Nephron progenitor cell (in vitro differentiated cells): Measurements from ENCODE around the gene GPSM3.

Experiments used
- DNase-seq: peaks from one replicate; pipeline ENCODE4 v3.0.0; 2021
- H3K27ac Mint-ChIP-seq: 2 replicates; pipeline ENCODE4 v1.8.0; 2021; ENCODE audit warnings: mild to moderate bottlenecking, moderate library complexity, mixed read lengths
- H3K27me3 Mint-ChIP-seq: 2 replicates; pipeline ENCODE4 v1.8.0; 2021; ENCODE audit warnings: mild to moderate bottlenecking, low read depth, mixed read lengths; ENCODE audit not compliant: poor library complexity
- H3K36me3 Mint-ChIP-seq: 2 replicates; pipeline ENCODE4 v1.8.0; 2021; ENCODE audit warnings: low read depth, mixed read lengths
- H3K4me1 Mint-ChIP-seq: 2 replicates; pipeline ENCODE4 v1.8.0; 2021; ENCODE audit warnings: mixed read lengths
- H3K4me3 Mint-ChIP-seq: 2 replicates; pipeline ENCODE4 v1.8.0; 2021; ENCODE audit warnings: mild to moderate bottlenecking, moderate library complexity, mixed read lengths
- H3K9me3 Mint-ChIP-seq: 2 replicates; pipeline ENCODE4 v1.8.0; 2021; ENCODE audit warnings: mild to moderate bottlenecking, moderate library complexity, mixed read lengths
- CTCF ChIP-seq: fragments of 200-600 bp; sonication (generic); IDR thresholded peaks from 2 replicates; pipeline ENCODE4 v1.5.0; 2021; ENCODE audit warnings: antibody characterized with exemption

GPSM3 gene

GRCh38 chr6:32174416-32174815 is 18.0 kb downstream of the GPSM3 start:
- H3K4me3 Mint-ChIP-seq: peak overlapping the region; percentile 93
- H3K9me3 Mint-ChIP-seq: no peaks in the 10 kb centered on the region
- no peaks in the 10 kb centered on the region for H3K27me3 Mint-ChIP-seq
- H3K4me1 Mint-ChIP-seq: peaks cover 57% of the 10 kb centered on the region
- no peak overlapping the region for H3K27ac Mint-ChIP-seq
- DNase-seq: no peak
- TF ChIP-seq CTCF: no peak
- peaks cover 29% of the 10 kb centered on the region for H3K36me3 Mint-ChIP-seq

- peak overlapping the region; percentile 3 for H3K27ac Mint-ChIP-seq
- H3K4me3 Mint-ChIP-seq: no peak overlapping the region
- H3K27me3 Mint-ChIP-seq: no peaks in the 10 kb centered on the region
- no peaks in the 10 kb centered on the region for H3K9me3 Mint-ChIP-seq
- TF ChIP-seq CTCF: no peak
- no peak for DNase-seq
- H3K36me3 Mint-ChIP-seq: peaks cover 34% of the 10 kb centered on the region
- peaks cover 49% of the 10 kb centered on the region for H3K4me1 Mint-ChIP-seq
Measured at GRCh38 chr6:32173051-32173727, 19.3 kb downstream of the GPSM3 start.

GRCh38 chr6:32171234-32171633 is 21.2 kb downstream of the GPSM3 start:
- Mint-ChIP-seq H3K4me3 (no peak overlapping the region), H3K36me3 (peaks cover 44% of the 10 kb centered on the region), H3K27ac (no peak overlapping the region)

GRCh38 chr6:32170294-32170693 is 22.1 kb downstream of the GPSM3 start:
- no peak overlapping the region for H3K4me3 Mint-ChIP-seq
- no peak for TF ChIP-seq CTCF
- no peaks in the 10 kb centered on the region for H3K9me3 Mint-ChIP-seq
- peaks cover 36% of the 10 kb centered on the region for H3K4me1 Mint-ChIP-seq
- H3K27me3 Mint-ChIP-seq: no peaks in the 10 kb centered on the region
- peaks cover 53% of the 10 kb centered on the region for H3K36me3 Mint-ChIP-seq
- DNase-seq: no peak
- H3K27ac Mint-ChIP-seq: no peak overlapping the region

More at GRCh38 chr6:32171234-32171633, 21.2 kb downstream of the GPSM3 start:
- Mint-ChIP-seq H3K4me1 (peaks cover 33% of the 10 kb centered on the region), H3K9me3 (no peaks in the 10 kb centered on the region), H3K27me3 (no peaks in the 10 kb centered on the region)
- TF ChIP-seq CTCF: no peak
- no peak for DNase-seq

GRCh38 chr6:32168807-32169591 is 23.4 kb downstream of the GPSM3 start:
- peak overlapping the region; percentile 94 for H3K27ac Mint-ChIP-seq
- TF ChIP-seq CTCF: no peak
- peaks cover 60% of the 10 kb centered on the region for H3K36me3 Mint-ChIP-seq
- no peaks in the 10 kb centered on the region for H3K9me3 Mint-ChIP-seq
- no peaks in the 10 kb centered on the region for H3K27me3 Mint-ChIP-seq
- no peak overlapping the region for H3K4me3 Mint-ChIP-seq
- DNase-seq: no peak
- H3K4me1 Mint-ChIP-seq: peaks cover 32% of the 10 kb centered on the region
